NCI-H510A treated with DMSO at 0.1 percent for 48 hours (cell line): ENCODE data around the gene ZDHHC11B.
"Not testable (repeated sequence)": the region's sequence is repeated elsewhere in the genome, so short reads cannot be mapped to it uniquely, and the experiment has no call there.

Experiments
- DNase-seq: peaks from one replicate; lab custom pipeline; 2025; lab: John Stamatoyannopoulos, UW

ZDHHC11B gene

DNA sequence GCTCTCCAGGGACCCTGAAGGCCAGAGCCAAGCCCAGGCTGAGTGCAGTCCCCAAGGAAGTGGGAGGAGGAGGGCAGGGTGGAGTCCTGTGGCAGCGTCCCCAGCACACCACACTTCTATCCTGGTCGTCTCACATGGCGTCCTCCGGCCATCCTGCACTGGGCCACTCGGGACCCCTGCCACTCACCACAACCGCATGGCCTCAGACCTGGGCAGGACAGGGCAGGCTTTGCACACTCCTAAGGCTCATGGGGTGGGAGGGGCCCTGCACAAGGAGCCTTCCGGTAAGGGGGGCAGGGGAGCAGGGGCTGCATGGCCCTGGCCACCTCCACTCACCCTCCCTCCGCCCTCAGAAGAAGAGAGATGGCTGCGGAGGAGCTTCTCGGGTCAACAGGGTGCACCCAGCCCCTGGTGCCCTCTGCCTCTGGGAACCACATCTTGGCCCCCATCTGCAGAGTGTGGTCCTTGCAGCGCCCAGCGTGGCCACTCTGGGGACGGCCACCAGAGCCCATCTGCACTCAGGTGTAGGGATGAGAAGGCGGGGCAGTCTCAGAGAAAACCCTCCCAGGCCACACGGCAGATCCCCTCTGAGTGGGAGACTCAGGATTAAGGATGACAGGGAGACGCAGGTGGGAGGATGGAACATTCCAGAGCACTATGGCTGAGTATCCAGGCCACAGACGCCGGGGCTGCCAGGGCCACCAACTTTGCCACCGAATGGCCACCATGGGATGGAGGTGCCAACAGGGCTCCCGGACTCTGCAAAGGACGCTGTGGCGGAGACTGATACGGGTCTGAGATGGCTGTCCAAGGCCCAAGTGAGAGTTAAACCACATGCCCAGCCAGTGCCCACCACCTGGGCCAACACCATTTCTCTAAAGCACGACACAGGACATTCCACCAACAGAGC, 99.0 kb downstream of the ZDHHC11B start:
- no peak for DNase-seq

DNA sequence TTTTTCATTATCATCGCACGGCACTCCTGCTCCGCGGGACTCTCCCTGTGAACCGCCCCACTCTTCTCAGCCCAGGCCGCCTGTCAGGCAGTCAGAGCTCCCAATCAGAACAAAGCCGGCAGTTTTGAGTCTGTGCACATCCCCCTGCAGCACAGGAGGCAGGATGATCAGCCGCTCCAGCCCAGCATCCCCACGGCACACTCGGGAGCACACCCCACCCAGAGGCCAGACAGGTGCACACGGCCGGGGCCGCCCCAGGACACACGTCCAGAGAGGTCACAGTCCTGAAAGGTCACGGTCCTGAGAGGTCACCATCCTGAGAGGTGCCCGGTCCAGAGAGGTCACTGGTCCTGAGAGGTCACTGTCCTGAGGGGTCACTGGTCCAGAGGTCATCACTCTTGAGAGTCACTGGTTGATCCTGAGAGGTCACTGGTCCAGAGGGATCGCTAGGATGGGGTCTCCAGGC, 99.7 kb downstream of the ZDHHC11B start:
- DNase-seq, result no peak

DNA sequence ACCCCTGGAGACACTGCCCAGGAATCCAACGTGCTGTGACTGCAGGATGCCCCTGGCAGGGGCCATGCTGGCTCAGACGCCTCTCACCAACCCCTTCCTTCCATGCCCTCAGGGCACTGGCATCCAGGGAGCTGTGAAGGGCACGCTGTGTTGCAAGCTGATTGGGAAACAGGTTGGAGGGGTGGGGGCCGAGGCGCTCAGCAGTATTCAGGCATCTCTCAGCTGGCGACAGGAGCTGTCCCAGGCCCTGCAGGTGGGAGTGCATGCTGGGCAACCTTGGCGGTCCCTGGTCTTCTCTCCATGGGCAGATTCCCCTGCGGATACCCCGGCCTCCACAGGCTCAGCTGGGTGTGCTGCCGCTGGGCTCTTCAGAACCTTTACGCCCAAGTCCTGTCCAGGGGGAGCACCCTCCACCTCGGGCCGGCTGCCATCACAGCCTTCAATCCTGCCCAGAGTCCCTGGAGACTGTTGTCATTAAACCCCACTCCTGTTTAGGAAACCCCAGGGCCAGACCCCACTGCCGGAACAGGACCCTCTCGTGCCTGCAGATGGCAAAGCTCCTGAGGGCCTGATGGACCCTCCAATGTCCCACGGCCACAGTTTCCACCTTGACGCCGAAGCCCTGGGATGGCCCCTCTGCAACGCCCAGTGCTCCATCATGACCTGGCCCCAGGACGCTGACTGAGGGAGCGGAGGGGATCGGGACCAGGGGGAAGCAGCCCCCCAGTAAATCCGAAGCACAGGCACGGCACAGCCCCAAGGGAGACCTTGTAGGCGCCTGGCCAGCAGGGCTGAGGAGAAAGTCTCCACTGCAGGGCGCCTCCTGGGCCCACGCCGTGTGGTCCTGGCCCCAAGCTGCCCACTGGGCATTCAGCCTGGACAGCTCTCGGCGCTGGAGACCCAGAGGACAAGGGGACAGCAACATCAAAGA, 100.7 kb downstream of the ZDHHC11B start:
- no peak for DNase-seq

DNA sequence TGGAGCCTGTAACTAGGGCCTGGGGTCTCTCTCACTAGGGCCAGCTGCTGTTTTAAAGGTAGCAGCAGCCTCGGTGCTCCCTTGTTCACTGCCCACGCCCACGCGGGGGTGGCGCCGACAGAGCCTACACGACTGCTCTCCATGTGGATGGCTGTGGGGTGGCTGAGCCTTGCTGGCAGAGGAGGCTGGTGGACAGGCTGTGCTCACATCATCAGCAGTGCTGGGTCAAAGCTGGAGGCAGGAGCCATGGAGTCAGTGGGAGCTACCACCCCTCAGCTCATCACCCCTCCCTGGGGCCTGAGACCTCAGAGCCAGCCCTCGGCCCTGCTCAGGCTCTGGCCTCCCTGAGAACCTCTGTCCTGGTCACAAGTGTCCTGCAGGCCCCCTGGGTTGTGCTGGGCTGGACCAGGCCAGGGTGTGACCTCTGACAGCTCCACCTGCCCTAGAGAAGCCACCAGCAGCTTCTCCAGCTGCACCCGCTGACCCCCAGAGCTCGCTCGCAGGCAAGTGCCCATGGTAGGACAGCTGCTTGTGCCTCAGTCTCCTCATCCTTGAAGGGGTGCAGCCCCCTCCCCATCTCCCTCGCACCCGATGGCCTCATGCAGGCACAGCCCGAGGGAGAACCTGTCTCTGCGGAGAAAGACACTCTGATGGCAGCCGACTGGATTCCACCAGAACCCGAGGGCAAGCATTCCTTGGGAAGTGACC, 101.7 kb downstream of the ZDHHC11B start:
- not testable (repeated sequence) for DNase-seq

DNA sequence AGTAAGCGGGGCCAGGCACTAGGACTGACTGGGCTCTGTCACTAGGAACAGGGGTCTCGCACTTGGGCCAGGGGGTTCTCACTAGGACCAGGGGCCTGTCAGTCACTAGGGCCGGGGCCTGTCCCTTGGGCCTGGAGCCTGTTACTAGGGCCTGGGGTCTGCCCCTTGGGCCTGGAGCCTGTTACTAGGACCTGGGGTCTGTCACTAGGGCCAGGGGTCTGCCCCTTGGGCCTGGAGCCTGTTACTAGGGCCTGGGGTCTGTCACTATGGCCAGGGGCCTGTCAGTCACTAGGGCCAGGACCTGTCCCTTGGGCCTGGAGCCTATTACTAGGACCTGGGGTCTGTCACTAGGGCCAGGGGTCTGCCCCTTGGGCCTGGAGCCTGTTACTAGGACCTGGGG, 102.3 kb downstream of the ZDHHC11B start:
- not testable (repeated sequence) for DNase-seq

DNA sequence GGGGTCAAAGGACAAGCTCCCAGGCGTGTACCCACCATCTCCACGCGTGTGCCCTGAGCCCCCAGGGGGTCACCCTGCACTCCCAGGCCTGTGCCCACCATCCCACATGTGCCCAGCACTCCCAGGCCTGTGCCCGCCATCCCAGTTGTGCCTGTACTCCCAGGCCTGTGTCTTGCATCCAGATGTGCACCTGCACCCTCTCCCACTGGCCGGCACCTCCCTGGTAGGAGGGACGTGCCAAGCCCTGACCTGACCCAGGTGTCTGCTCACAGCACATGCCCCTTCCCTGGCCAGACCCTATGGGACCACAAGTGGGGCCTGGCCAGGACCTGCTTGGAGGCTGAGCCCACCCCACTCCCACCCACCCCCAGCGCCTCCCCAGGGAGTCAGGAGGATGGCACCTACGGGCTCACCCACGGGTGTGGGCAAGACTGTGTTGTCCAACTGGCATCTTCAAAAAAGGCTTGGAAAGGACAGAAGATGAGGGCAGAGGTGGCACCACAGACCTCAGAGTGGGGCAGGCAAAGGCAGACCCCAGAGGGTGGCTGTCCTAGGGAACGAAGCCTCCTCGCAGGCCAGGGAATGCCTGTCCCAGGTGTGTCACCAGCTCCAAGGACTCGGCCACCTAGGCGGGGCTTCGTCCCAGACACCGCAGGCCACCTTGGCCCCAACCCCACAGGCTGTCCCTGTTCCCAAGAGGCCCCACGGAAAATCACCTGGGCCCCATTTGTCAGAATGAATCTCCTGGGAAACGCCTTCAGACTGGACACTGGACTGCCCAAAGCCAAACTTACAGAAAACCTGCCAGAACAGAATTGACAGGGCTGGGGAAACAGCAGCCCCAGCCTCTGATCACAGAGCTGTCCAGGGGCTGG, 103.0 kb downstream of the ZDHHC11B start:
- DNase-seq, result not testable (repeated sequence)

DNA sequence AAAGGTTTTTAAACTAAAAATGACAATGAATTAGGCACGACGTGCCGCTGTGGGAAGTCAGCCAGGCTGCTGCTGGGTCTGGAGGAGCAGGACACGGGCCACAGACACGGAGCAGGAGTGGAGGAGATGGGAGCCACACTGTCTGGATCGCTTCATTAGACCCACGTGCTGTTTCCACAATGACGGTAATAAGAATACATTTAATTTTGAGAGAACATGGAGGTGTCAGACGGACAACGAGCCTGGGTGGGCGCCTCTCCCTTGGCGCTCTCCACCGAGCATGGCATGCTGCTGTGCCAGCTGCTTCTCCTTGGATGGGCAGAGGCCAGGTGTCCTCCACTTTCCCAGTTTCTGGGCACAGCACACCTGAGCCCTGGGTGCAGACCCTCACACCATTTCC, 103.7 kb downstream of the ZDHHC11B start:
- not testable (repeated sequence) for DNase-seq

DNA sequence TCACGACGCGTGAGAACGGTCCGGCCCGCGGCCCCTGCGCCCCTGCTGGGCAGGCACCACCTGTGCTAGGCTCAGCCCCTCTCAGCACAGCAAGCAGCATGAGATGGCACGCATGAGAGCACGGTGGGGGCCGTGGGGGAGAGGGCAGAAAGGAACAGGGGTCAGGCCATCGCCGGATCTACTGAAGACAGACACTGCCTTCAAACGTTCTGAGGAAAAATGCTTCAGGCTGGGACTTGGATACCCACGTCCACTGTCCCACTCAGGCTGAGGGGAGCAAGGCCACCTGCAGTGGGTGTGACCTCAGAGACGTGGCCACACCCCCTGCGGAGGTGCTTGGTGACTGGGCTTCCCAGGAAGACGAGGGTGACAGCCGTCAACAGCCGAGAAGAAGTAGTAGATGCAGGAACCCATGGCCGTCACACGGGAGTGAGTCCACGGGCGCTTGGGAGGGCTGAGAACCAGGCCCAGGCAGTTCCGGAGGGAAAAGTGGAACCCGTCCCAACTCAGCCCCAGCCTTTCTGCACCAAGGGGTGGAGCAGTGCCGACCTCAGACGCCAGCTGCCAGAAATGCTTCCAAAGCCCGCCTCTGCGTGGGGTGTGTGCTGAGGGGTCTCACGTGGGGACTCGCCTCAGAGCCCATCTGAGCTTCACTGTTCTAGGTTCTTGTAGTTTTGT, 104.3 kb downstream of the ZDHHC11B start:
- DNase-seq, result not testable (repeated sequence)

DNA sequence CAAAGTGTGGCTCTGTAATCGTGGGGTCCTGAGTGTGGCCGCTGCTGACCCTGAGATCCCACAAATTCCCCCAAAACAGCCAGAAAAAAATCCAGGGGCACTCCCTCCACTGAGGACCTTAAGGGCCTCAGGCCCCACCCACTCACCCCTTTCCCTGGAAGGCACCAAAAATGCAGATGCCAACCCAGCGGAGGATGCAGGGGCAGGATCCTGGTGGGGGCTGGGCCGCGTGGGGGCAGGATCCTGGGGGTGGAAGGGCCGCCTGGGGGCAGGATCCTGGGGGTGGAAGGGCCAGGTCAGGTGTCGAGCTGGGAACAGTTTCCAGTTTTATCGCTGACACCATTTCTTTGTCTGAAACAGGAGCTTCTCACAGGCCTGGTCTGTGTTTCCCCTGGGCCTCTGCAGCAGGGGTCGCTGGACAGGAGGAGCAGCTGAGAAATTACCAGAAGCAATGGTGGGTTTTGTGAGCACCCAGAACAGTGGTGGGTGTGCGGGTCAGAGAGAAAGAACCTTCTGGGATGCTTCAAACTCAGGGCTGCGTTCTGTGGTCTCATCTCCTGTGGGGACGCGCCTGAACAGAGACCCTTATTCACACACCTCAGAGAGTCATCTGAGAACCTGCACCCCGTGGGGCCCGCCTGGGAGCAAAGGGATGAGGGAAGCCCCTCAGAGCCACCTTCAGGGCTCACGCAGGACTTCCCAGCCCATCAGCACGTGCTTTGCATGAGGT, 105.2 kb downstream of the ZDHHC11B start:
- not testable (repeated sequence) for DNase-seq

DNA sequence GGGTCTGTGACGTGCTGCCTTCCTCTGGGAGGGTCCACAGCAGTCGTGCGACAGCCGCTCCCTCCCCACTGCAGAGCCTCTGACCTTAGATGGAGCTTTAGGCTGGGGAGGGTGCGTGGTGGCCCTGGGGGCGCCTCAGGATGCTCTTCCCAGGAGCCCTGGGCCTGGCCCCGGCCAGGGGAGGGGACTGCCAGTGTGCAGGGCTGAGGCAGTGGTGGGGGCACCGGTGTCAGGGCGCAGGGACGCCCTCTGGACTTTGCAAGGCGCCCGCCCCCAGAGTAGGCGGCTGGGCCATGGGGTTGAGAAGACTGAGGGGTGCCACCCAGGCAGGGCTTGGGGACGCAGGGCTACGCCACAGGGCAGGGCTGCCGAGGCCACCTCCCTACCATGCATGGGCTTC, 106.0 kb downstream of the ZDHHC11B start:
- DNase-seq, result not testable (repeated sequence)

DNA sequence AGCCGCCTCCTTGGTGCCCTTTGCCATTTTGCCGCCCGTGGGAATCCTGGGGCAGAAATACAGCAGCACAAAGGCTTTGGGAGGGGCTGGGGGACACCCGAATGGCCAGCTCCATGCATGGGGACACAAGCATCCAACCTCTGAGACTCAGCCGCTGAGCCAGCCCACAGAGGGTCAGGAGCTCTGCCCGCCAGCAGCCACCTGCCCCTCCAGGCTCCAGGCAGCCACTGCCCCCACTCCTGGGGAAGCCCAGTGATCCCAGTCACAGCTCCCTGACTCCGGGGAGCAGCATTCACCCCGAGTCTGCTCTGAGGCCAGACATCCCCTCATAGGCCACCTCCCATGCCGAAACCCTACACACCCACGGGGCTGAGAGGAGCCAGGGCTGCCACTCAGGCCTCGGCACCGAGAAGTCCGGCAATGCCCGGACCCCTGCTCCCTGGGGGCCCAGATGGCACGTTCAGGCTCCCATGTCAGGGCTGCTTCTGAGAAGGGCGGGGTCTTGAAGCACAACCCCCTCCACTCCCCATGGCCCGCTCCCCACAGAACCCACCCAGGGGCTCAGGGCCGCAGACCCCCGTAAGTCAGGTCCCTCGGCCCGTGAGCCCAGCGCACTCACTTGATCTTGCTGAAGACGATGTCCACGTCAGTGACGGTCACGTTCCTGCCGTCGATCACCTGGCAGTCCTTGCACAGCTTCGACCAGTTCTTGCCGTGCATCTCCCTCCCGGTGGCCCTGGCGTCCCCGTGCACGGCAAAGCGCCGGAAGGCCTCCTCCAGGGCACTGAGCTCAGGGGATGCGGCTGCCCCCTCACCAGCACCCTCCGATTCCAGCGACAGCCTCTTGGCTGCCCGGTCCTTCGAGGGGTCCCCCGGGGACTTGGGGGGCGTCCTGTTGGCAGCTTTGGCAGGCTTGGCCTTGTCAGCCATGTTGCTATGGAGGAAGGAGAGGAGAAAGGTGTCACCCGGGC, 107.1 kb downstream of the ZDHHC11B start:
- DNase-seq, result no peak

DNA sequence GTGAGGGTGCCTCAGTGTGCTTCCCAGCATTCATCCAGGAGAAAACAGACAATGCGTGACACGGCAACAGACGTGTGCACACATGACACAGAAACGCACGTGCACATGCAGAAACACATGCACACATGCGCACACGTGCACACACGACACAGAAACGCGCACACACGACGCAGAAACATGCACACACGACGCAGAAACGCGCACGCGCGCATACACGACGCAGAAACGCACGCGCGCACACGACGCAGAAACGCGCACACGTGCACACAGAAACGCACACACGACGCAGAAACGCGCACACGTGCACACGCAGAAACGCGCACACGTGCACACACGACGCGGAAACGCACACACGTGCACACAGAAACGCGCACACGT, 107.8 kb downstream of the ZDHHC11B start:
- DNase-seq, result no peak

DNA sequence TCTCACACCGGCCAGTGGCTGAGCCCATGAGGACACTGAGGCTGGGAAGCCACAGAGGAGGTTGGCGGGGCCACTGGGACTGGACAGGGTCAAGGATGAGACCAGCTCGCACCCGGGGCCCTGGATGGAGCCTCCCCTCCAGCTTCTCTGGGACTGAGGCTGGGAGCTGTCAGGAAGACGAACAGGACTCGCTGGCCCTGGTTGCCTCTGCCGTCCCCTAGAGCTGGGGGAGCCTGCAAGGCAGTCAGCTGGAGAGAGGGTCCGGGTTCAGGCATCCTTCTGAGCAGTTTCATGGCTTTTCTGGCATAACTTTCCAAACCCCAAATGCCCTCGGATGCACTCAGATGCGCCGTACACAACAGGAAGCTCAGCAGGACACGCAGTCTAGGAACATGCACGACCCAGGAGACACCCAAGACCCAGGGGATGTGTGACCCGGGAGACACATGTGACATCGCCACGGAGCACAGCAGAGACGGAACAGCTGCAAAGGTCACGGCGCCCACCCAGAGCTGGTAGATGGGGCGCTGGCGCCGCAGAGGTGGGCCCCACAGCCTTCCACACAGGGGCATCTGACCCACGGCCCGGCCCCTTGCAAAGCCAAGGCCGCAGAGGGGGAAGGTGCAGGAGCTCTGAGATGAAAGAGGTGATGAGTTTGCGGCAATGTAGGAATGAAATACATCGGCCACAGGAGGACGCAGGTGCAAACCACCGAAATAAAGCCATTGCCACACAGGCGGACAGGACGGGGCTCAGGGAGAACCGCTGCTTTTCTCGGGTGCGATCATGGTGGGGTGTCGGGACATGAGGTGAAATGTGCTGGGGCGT, 108.4 kb downstream of the ZDHHC11B start:
- no peak for DNase-seq

DNA sequence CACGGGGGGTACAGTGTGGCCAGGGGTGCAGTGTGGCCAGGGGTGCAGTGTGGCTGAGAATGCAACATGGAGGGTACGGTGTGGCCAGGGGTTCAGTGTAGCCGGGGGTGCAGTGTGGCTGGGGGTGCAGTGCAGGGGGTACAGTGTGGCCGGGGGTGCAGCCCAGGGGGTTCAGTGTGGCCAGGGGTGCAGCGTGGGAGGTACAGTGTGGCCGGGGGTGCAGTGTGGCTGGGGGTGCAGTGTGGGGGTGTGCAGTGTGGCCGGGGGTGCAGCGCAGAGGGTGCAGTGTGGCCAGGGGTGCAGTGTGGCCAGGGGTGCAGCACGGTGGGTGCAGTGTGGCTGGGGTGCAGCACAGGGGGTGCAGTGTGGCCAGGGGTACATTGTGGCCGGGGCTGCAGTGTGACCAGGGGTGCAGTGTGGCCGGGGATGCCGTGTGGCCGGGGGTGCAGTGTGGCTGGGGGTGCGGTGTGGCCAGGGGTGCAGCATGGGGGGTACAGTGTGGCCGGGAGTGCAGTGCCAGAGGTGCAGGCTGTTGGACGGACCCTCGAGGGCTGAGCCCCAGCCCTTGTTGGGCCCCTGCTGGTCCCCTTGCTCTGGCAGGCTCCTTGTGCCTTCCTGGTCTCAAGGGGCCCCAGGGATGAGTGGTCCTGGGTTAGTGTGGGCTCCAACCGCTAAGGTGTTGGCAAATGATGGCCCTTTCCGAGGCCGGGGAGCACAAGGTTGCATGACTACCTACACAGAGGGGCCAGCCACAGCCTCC, 109.2 kb downstream of the ZDHHC11B start:
- no peak for DNase-seq

DNA sequence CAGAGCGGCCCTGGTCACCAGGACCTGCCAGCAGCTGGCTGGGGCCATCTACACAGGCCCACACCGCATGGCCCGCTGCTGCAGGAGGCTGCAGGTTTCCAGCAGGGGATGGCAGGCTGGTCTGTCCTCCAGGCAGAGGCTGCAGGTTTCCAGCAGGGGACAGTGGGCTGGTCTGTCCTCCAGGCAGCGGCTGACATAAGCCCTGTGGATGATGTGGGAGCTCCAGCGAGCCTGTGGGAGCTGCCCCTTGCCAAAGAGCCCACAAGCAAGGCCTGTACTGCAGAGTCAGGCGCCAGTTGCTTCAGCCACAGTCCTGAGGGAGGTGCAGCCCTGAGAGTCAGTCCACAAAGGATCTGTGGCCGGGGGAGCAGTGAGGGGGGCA, 109.9 kb downstream of the ZDHHC11B start:
- no peak for DNase-seq

DNA sequence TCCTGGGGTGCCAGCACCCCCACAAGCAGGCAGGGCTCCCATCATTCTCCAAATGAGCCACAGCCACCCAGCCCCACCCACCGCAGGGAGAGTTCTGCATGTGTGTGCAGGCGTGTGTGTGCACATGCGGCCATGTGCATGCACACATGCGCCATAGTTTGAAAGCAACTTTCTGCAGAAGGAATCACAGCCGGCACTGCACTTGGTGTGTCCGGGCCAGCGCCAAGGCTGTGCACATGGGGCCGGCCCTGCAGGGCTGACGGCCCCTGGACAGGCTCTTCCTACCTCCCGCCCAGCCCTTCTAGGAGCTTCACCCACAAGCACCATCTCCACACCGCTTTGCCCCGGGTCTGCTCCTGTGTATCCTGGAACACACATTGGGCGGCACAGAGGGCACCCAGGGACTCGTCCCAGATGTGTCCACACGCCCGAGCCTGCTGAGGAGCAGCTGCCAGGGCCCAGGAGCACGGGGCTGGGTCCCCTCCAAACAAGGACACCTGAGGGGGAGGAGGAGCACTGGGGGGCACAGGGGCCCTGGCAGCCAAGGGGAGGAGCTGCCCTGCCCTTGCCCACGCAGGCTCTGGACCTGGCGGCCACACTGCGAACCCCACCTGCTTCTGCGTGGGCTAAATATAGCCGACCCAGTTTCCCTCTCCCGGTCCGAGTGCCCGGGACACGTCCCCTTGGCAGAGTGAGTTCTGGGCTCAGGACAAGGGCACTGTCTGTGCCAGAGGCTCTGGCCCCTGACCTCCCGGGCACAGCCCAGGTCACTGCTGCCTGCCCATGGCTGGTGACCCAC, 110.5 kb downstream of the ZDHHC11B start:
- DNase-seq, result no peak
